GM12878 (cell line): Measurements from ENCODE around the gene COL6A6. TPM values are rescaled to one million over a fixed set of nuclear protein-coding genes. Genes with fewer than 3 reads are reported as not detected.

Experiments used
- ATAC-seq: fragments of 200-7000 bp; cut with Tn5 transposase; 3 replicates; pipeline ENCODE4 v1.9.1; 2020; ENCODE audit warnings: mild to moderate bottlenecking, moderate library complexity
- BruUV-seq: library from RNA; stranded (reverse); fragments of 400-500 nt; replicated peaks from 2 replicates; lab custom pipeline; 2021; lab: Mats Ljungman, UMichigan
- CTCF ChIA-PET: fragments of 300-600 bp; sonication (Branson Sonifier 250); formaldehyde crosslinking; extraction: SDS; loops from one replicate; lab custom pipeline; 2021; ENCODE audit warnings: inconsistent platforms; lab: Yijun Ruan, JAX
- POLR2A ChIA-PET: fragments of 350-600 bp; formaldehyde crosslinking; extraction: SDS; loops from one replicate; lab custom pipeline; 2021; ENCODE audit warnings: inconsistent platforms; lab: Charles Lee
- RAD21 ChIA-PET: fragments of 300-600 bp; sonication (Branson Sonifier 250); formaldehyde crosslinking; loops from one replicate; lab custom pipeline; 2023; ENCODE audit warnings: antibody characterized with exemption; ENCODE audit not compliant: unreplicated experiment; lab: Charles Lee
- SMC1A ChIA-PET: fragments of 300-600 bp; sonication (Branson Sonifier 250); formaldehyde crosslinking; loops from one replicate; lab custom pipeline; 2023; ENCODE audit not compliant: unreplicated experiment, uncharacterized antibody; lab: Charles Lee
- DNase-seq: peaks from one replicate; pipeline ENCODE4 v3.0.0-alpha.2; 2011; ENCODE audit warnings: low read depth, low spot score
- FAIRE-seq: peaks from 3 replicates; lab custom pipeline; 2011; peaks lifted over from hg19 to GRCh38; lab: Jason Lieb, UNC
- H2AFZ ChIP-seq: 2 replicates; pipeline ENCODE4 v1.6.0; 2011; ENCODE audit warnings: low read depth, low read length, control low read depth; ENCODE audit not compliant: control insufficient read depth
- H3K27ac ChIP-seq: 2 replicates; pipeline ENCODE4 v1.5.1; 2011; ENCODE audit warnings: control low read depth; ENCODE audit not compliant: control insufficient read depth, insufficient read depth
- H3K27me3 ChIP-seq, 2 experiments: replicated peaks in 1 of 2; 2 replicates each; pipeline versions ENCODE4 v1.6.0 to v1.6.1; 2011; ENCODE audit warnings: low read length in 1 of 2; ENCODE audit not compliant: control insufficient read depth in 2 of 2, insufficient read depth in 2 of 2
- H3K36me3 ChIP-seq, 2 experiments: 2 replicates each; pipeline ENCODE4 v1.5.1; 2011; ENCODE audit warnings: low read length in 1 of 2; ENCODE audit not compliant: control insufficient read depth in 2 of 2, insufficient read depth in 2 of 2
- H3K4me1 ChIP-seq: 2 replicates; pipeline ENCODE4 v1.6.1; 2011; ENCODE audit warnings: mild to moderate bottlenecking, low read length, moderate library complexity, mixed read lengths; ENCODE audit not compliant: control insufficient read depth, insufficient read depth
- H3K4me2 ChIP-seq: 2 replicates; pipeline ENCODE4 v1.6.0; 2011; ENCODE audit warnings: control low read depth; ENCODE audit not compliant: control insufficient read depth, insufficient read depth
- H3K4me3 ChIP-seq: fragments of 200-600 bp; sonication (generic); 2 replicates; pipeline ENCODE4 v1.5.1; 2016
- H3K79me2 ChIP-seq: 2 replicates; pipeline ENCODE4 v1.6.0; 2011; ENCODE audit warnings: low read length; ENCODE audit not compliant: control insufficient read depth, insufficient read depth
- H3K9ac ChIP-seq: 2 replicates; pipeline ENCODE4 v1.8.0; 2011; ENCODE audit warnings: low read length, control low read depth, mixed read lengths; ENCODE audit not compliant: control insufficient read depth, insufficient read depth
- H3K9me3 ChIP-seq: replicated peaks from 3 replicates; pipeline ENCODE4 v1.5.1; 2011; ENCODE audit warnings: mild to moderate bottlenecking, low read length; ENCODE audit not compliant: control insufficient read depth, insufficient read depth
- H4K20me1 ChIP-seq: 2 replicates; pipeline ENCODE4 v1.6.0; 2011; ENCODE audit not compliant: control insufficient read depth, insufficient read depth
- BRCA1 ChIP-seq: IDR thresholded peaks from 2 replicates; pipeline ENCODE4 v1.6.1; 2011; ENCODE audit warnings: low read depth, low read length, improper control_type of control experiment
- CHD4 ChIP-seq: fragments of 200-600 bp; sonication (generic); IDR thresholded peaks from 2 replicates; pipeline ENCODE4 v1.6.1; 2016; ENCODE audit warnings: mild to moderate bottlenecking
- HDAC6 ChIP-seq: fragments of 200-600 bp; sonication (generic); IDR thresholded peaks from one replicate; pipeline ENCODE4 v1.8.0; 2017; ENCODE audit warnings: antibody characterized with exemption; ENCODE audit not compliant: unreplicated experiment
- KAT2A ChIP-seq: conservative IDR thresholded peaks from 2 replicates; pipeline ENCODE4 v1.6.1; 2011; ENCODE audit warnings: low read depth, low read length; ENCODE audit not compliant: control insufficient read depth
- MEF2B ChIP-seq: fragments of 450-650 bp; IDR thresholded peaks from 2 replicates; pipeline ENCODE4 v1.6.1; 2018; ENCODE audit warnings: mild to moderate bottlenecking, moderate library complexity; ENCODE audit not compliant: partially characterized antibody, poor library complexity, severe bottlenecking
- POLR2AphosphoS2 ChIP-seq: IDR thresholded peaks from 2 replicates; pipeline ENCODE4 v1.6.1; 2011; ENCODE audit warnings: low read depth, mild to moderate bottlenecking, low read length, improper control_type of control experiment, moderate library complexity
- RELA ChIP-seq: fragments of 450-650 bp; IDR thresholded peaks from 2 replicates; pipeline ENCODE4 v1.8.0; 2014; ENCODE audit warnings: borderline replicate concordance; ENCODE audit not compliant: partially characterized antibody
- RUNX3 ChIP-seq: IDR thresholded peaks from 2 replicates; pipeline ENCODE4 v1.6.1; 2012; ENCODE audit warnings: low read length, inconsistent platforms
- SKIL ChIP-seq: fragments of 450-650 bp; IDR thresholded peaks from 2 replicates; pipeline ENCODE4 v1.6.1; 2017; ENCODE audit warnings: mild to moderate bottlenecking, low read depth, inconsistent platforms; ENCODE audit not compliant: poor library complexity, severe bottlenecking
- SMAD1 ChIP-seq: fragments of 450-650 bp; IDR thresholded peaks from 2 replicates; pipeline ENCODE4 v1.6.1; 2018; ENCODE audit warnings: mild to moderate bottlenecking, low read depth; ENCODE audit not compliant: partially characterized antibody
- SREBF2 ChIP-seq: IDR thresholded peaks from 2 replicates; pipeline ENCODE4 v1.6.1; 2012; ENCODE audit warnings: mild to moderate bottlenecking, low read length
- TBL1XR1 ChIP-seq: IDR thresholded peaks from 2 replicates; pipeline ENCODE4 v1.6.1; 2012; ENCODE audit warnings: low read depth, low read length, improper control_type of control experiment
- ZBTB4 ChIP-seq: fragments of 450-650 bp; formaldehyde crosslinking; IDR thresholded peaks from 2 replicates; pipeline ENCODE4 v1.4.0; 2022; ENCODE audit warnings: mild to moderate bottlenecking, moderate library complexity
- ZBTB40 ChIP-seq: fragments of 450-650 bp; IDR thresholded peaks from 2 replicates; pipeline ENCODE4 v1.6.1; 2016; ENCODE audit warnings: mild to moderate bottlenecking, moderate library complexity, borderline replicate concordance
- ZZZ3 ChIP-seq: IDR thresholded peaks from 2 replicates; pipeline ENCODE4 v1.6.1; 2011; ENCODE audit warnings: low read depth; ENCODE audit not compliant: control insufficient read depth, insufficient read length
- WGBS: methylation state at CpG from one replicate; pipeline ENCODE4 v1.1.6; 2016; ENCODE audit warnings: low lambda C conversion rate; ENCODE audit not compliant: insufficient replicate concordance, insufficient coverage; ENCODE audit errors: missing lambda C conversion rate; 5-methylcytosine and 5-hydroxymethylcytosine counted together
- in situ Hi-C: fragments of 300-500 bp; cut with MboI; formaldehyde crosslinking; loops from 9 replicates; pipeline ENCODE4 v1.14.3; 2018; ENCODE audit warnings: mixed read lengths
- intact Hi-C: fragments of 100-400 bp; cut with micrococcal nuclease; formaldehyde crosslinking; loops from one replicate; pipeline ENCODE4 v1.14.2; 2022; ENCODE audit not compliant: unreplicated experiment
- polyA plus RNA-seq, 11 experiments: library from polyadenylated mRNA; depleted of rRNA in 4 of 11; unstranded in 6 of 11; stranded (reverse) in 5 of 11; fragments of >200 nt; fragmentation: Nextera tagmentation in 4 of 11; fragmentation: Illumina TruSeq in 1 of 11; extraction: Ambion mirVana in 4 of 11; extraction: Trizol in 1 of 11; gene quantifications; 1 replicate in 1 of 11; 2 replicates in 10 of 11; pipeline versions ENCODE4 v1.2.1 to v1.2.3, GENCODE V29; 2011 to 2016; ENCODE audit warnings: inconsistent platforms in 2 of 11, missing spikeins in 2 of 11, low read depth in 1 of 11
- total RNA-seq, 4 experiments: library from RNA; depleted of rRNA in 3 of 4; stranded (reverse); fragments of >200 nt in 3 of 4; fragmentation: Illumina TruSeq in 1 of 4; extraction: Trizol in 1 of 4; gene quantifications; 2 replicates each; pipeline versions ENCODE4 v1.2.1 to v1.2.3, GENCODE V29; 2013 to 2021

The COL6A6 gene
- total and polyA plus RNA-seq, 10 of the 15 experiments (the other 5 are each of a cell fraction or from before 2014, with no cell fraction given): 0.01 to 0.02 TPM; not detected in 8

GRCh38 chr3:130557336-130558035 is 40.5 kb downstream of the COL6A6 start:
- H3K36me3 ChIP-seq: no peaks in the 10 kb centered on the region
- DNase-seq (no peak), FAIRE-seq (no peak), ATAC-seq (no peak)
- no peak overlapping the region for H3K4me2 ChIP-seq
- H3K79me2 ChIP-seq: no peaks in the 10 kb centered on the region
- POLR2A ChIA-PET: no interaction called here
- in situ Hi-C loops (no loop called here), intact Hi-C loops (no loop called here)
- H3K9ac ChIP-seq: no peak overlapping the region
- no peaks in the 10 kb centered on the region for H4K20me1 ChIP-seq
- CTCF ChIA-PET: interaction anchor here (0.7 kb wide), 1 partner anchor 56 kb away, joined by 3 read pairs; no protein-coding TSS in a partner anchor
- H3K27me3 ChIP-seq: no peaks in the 10 kb centered on the region; a peak in 2 of 4 replicates
- RAD21 ChIA-PET: no interaction called here
- SMC1A ChIA-PET: no interaction called here
- no TSS peak for BruUV-seq
- H3K4me3 ChIP-seq: no peak overlapping the region
- no peak overlapping the region for H2AFZ ChIP-seq
- H3K9me3 ChIP-seq: no peaks in the 10 kb centered on the region
- 64% methylated on average over 3 of the region's 3 CpGs for WGBS
- H3K4me1 ChIP-seq: no peaks in the 10 kb centered on the region
- H3K27ac ChIP-seq: no peak overlapping the region
- TF ChIP-seq MEF2B: no peak
- TF ChIP-seq BRCA1: no peak
- TF ChIP-seq ZBTB4 (CRISPR knock-in tag): no peak
- TF ChIP-seq TBL1XR1: no peak
- no peak for TF ChIP-seq POLR2AphosphoS2
- TF ChIP-seq SREBF2: no peak
- TF ChIP-seq SMAD1: no peak
- no peak for TF ChIP-seq KAT2A
- TF ChIP-seq RUNX3: no peak
- no peak for TF ChIP-seq CHD4
- TF ChIP-seq ZBTB40: no peak
- TF ChIP-seq SKIL: no peak
- TF ChIP-seq HDAC6: no peak
- no peak for TF ChIP-seq RELA
- TF ChIP-seq ZZZ3: no peak
